ENCODE measurements around the gene DZIP3.

- TF ChIP-seq CTCF (IDR thresholded peaks at IDR 0.05), result no peak
- TF ChIP-seq POLR2A (IDR thresholded peaks at IDR 0.05), result no peak
These were observed 129.8 kb downstream of the DZIP3 start for GRCh38 chr3:108719178-108719806.

Data from lower leg skin (tissue), 3 donors.